H9 (cell line): ENCODE results near the gene ATP1A2. TPM values are rescaled to one million over a fixed set of nuclear protein-coding genes. Genes with fewer than 3 reads are reported as not detected.

Experiments used
- DNase-seq: peaks from one replicate; pipeline ENCODE4 v3.0.0-alpha.2; 2017
- H2AFZ ChIP-seq: one replicate; pipeline ENCODE4 v1.6.1; 2013; ENCODE audit warnings: mild to moderate bottlenecking, low read length, control low read depth, moderate library complexity
- H2AK5ac ChIP-seq: 2 replicates; pipeline ENCODE4 v1.6.1; 2013; ENCODE audit warnings: low read length, control low read depth, mixed read lengths; ENCODE audit not compliant: insufficient read length
- H2BK120ac ChIP-seq: one replicate; pipeline ENCODE4 v1.6.1; 2013; ENCODE audit warnings: low read depth, mild to moderate bottlenecking, low read length, control low read depth, inconsistent platforms; ENCODE audit not compliant: poor library complexity, severe bottlenecking
- H2BK12ac ChIP-seq: 2 replicates; pipeline ENCODE4 v1.6.1; 2013; ENCODE audit warnings: low read length, control low read depth, mixed read lengths, low read depth; ENCODE audit not compliant: insufficient read length
- H2BK15ac ChIP-seq: 2 replicates; pipeline ENCODE4 v1.6.1; 2013; ENCODE audit warnings: low read depth, low read length, control low read depth
- H2BK20ac ChIP-seq: one replicate; pipeline ENCODE4 v1.6.1; 2013; ENCODE audit warnings: low read depth, mild to moderate bottlenecking, low read length, control low read depth, inconsistent platforms; ENCODE audit not compliant: poor library complexity, severe bottlenecking
- H2BK5ac ChIP-seq: 2 replicates; pipeline ENCODE4 v1.6.1; 2013; ENCODE audit warnings: low read length, control low read depth, mixed read lengths; ENCODE audit not compliant: insufficient read length
- H3K14ac ChIP-seq: 2 replicates; pipeline ENCODE4 v1.6.1; 2013; ENCODE audit warnings: low read length, control low read depth; ENCODE audit not compliant: insufficient read depth
- H3K18ac ChIP-seq: 2 replicates; pipeline ENCODE4 v1.6.1; 2013; ENCODE audit warnings: low read depth, mild to moderate bottlenecking, mixed read lengths, low read length, control low read depth; ENCODE audit not compliant: insufficient read length
- H3K23ac ChIP-seq: 2 replicates; pipeline ENCODE4 v1.6.1; 2013; ENCODE audit warnings: low read length, control low read depth, mixed read lengths, low read depth; ENCODE audit not compliant: insufficient read length
- H3K23me2 ChIP-seq: 2 replicates; pipeline ENCODE4 v1.6.1; 2013; ENCODE audit warnings: low read depth, mild to moderate bottlenecking, mixed read lengths, low read length, control low read depth; ENCODE audit not compliant: insufficient read length, poor library complexity, severe bottlenecking
- H3K27ac ChIP-seq: 2 replicates; pipeline ENCODE4 v1.5.1; 2013; ENCODE audit warnings: low read length, control low read depth, mixed read lengths, low read depth; ENCODE audit not compliant: insufficient read length
- H3K27me3 ChIP-seq: 2 replicates; pipeline ENCODE4 v1.6.1; 2013; ENCODE audit warnings: low read length, control low read depth, inconsistent platforms; ENCODE audit not compliant: insufficient read depth
- H3K4ac ChIP-seq: 2 replicates; pipeline ENCODE4 v1.6.1; 2013; ENCODE audit warnings: low read depth, mild to moderate bottlenecking, control low read depth, inconsistent platforms, low read length, moderate library complexity
- H3K4me1 ChIP-seq: 2 replicates; pipeline ENCODE4 v1.6.1; 2013; ENCODE audit warnings: low read length, control low read depth, inconsistent platforms; ENCODE audit not compliant: insufficient read depth
- H3K4me2 ChIP-seq: 2 replicates; pipeline ENCODE4 v1.6.1; 2013; ENCODE audit warnings: low read length, control low read depth, mixed read lengths; ENCODE audit not compliant: insufficient read length, insufficient read depth
- H3K56ac ChIP-seq: 2 replicates; pipeline ENCODE4 v1.6.1; 2013; ENCODE audit warnings: low read depth, mild to moderate bottlenecking, mixed read lengths, low read length, control low read depth; ENCODE audit not compliant: insufficient read length
- H3K79me1 ChIP-seq: 2 replicates; pipeline ENCODE4 v1.6.1; 2013; ENCODE audit warnings: low read depth, mild to moderate bottlenecking, moderate library complexity, low read length, control low read depth, inconsistent platforms; ENCODE audit not compliant: insufficient read depth, poor library complexity, severe bottlenecking
- H3K79me2 ChIP-seq: 2 replicates; pipeline ENCODE4 v1.6.1; 2013; ENCODE audit warnings: low read length, control low read depth, inconsistent platforms; ENCODE audit not compliant: insufficient read depth
- H3K9ac ChIP-seq: 2 replicates; pipeline ENCODE4 v1.6.1; 2013; ENCODE audit warnings: low read length, control low read depth, mixed read lengths; ENCODE audit not compliant: insufficient read length; ENCODE audit errors: extremely low read depth
- H3K9me3 ChIP-seq: one replicate; pipeline ENCODE4 v1.6.1; 2013; ENCODE audit warnings: low read depth, low read length, inconsistent platforms; ENCODE audit not compliant: control insufficient read depth
- H3T11ph ChIP-seq: one replicate; pipeline ENCODE4 v1.6.1; 2013; ENCODE audit warnings: mild to moderate bottlenecking, low read length, control low read depth, inconsistent platforms
- H4K20me1 ChIP-seq: one replicate; pipeline ENCODE4 v1.6.1; 2013; ENCODE audit not compliant: control insufficient read depth, insufficient read length, insufficient read depth
- H4K5ac ChIP-seq: 2 replicates; pipeline ENCODE4 v1.6.1; 2013; ENCODE audit warnings: low read depth, mild to moderate bottlenecking, mixed read lengths, low read length, control low read depth; ENCODE audit not compliant: insufficient read length
- H4K8ac ChIP-seq: replicated peaks from 2 replicates; pipeline ENCODE4 v1.6.1; 2013; ENCODE audit warnings: low read length, control low read depth, mixed read lengths, low read depth; ENCODE audit not compliant: insufficient read length
- H4K91ac ChIP-seq: 2 replicates; pipeline ENCODE4 v1.6.1; 2013; ENCODE audit warnings: low read depth, mild to moderate bottlenecking, moderate library complexity, mixed read lengths, low read length, control low read depth; ENCODE audit not compliant: insufficient read length
- H3K27ac Mint-ChIP-seq, 3 experiments: 2 replicates in 2 of 3; 3 replicates in 1 of 3; pipeline ENCODE4 v1.8.0; 2020 to 2021; ENCODE audit warnings: mixed read lengths in 3 of 3, mild to moderate bottlenecking in 1 of 3, moderate library complexity in 1 of 3
- H3K27me3 Mint-ChIP-seq: 2 replicates; pipeline ENCODE4 v1.8.0; 2021; ENCODE audit warnings: low read depth, mild to moderate bottlenecking, moderate library complexity, mixed read lengths
- H3K36me3 Mint-ChIP-seq, 3 experiments: 2 replicates in 2 of 3; 3 replicates in 1 of 3; pipeline ENCODE4 v1.8.0; 2020 to 2021; ENCODE audit warnings: low read depth in 3 of 3, mixed read lengths in 3 of 3; ENCODE audit not compliant: insufficient read depth in 1 of 3
- H3K4me1 Mint-ChIP-seq, 2 experiments: 2 replicates each; pipeline ENCODE4 v1.8.0; 2020; ENCODE audit warnings: mixed read lengths in 2 of 2
- H3K4me3 Mint-ChIP-seq, 2 experiments: 2 replicates in 1 of 2; 3 replicates in 1 of 2; pipeline ENCODE4 v1.8.0; 2020 to 2021; ENCODE audit warnings: mild to moderate bottlenecking in 2 of 2, mixed read lengths in 2 of 2, moderate library complexity in 1 of 2
- H3K9me3 Mint-ChIP-seq, 2 experiments: 2 replicates in 1 of 2; 3 replicates in 1 of 2; pipeline ENCODE4 v1.8.0; 2020; ENCODE audit warnings: mild to moderate bottlenecking in 2 of 2, mixed read lengths in 2 of 2, moderate library complexity in 1 of 2
- WGBS: extraction: QIAGEN DNeasy Blood & Tissue Kit; methylation state at CpG from one replicate; pipeline ENCODE4 v1.1.7; 2013; ENCODE audit warnings: missing lambda C conversion rate, low lambda C conversion rate, mixed read lengths; ENCODE audit not compliant: insufficient read length; ENCODE audit errors: extremely low coverage; 5-methylcytosine and 5-hydroxymethylcytosine counted together
- total RNA-seq: library from RNA; stranded (reverse); gene quantifications from 2 replicates; pipeline ENCODE4 v1.2.1, GENCODE V29; 2021
- TF ChIP-seq, protein P1 (sequence below): fragments of 200-600 bp; sonication (generic); conservative IDR thresholded peaks from 3 replicates; pipeline ENCODE4 v1.8.0; 2021; ENCODE audit warnings: antibody characterized with exemption, mild to moderate bottlenecking

Gene ATP1A2
- total RNA-seq, 1 experiment from 2014 or later = 3.0 TPM

- Histone ChIP-seq H2AK5ac (no peak overlapping the region), H3K79me1 (no peaks in the 10 kb centered on the region), H3K14ac (no peak overlapping the region; the same call in 1 of the 2 replicates), H3K56ac (no peak overlapping the region), H2BK5ac (no peak overlapping the region), H3K9me3 (no peaks in the 10 kb centered on the region), H4K91ac (no peak overlapping the region), H3T11ph (no peak overlapping the region), H2AFZ (no peak overlapping the region), H3K9ac (no peak overlapping the region), H4K5ac (no peak overlapping the region), H2BK120ac (no peak overlapping the region), H2BK20ac (no peak overlapping the region), H3K18ac (no peak overlapping the region), H4K8ac (no peak overlapping the region), H3K4ac (no peak overlapping the region), H4K20me1 (no peaks in the 10 kb centered on the region), H3K4me2 (no peak overlapping the region), H3K4me1 (peaks cover 19% of the 10 kb centered on the region), H3K23ac (no peak overlapping the region), H3K79me2 (peaks cover 3% of the 10 kb centered on the region; the same call in 1 of the 2 replicates), H3K27ac (no peak overlapping the region), H2BK15ac (no peak overlapping the region), H2BK12ac (no peak overlapping the region), H3K27me3 (no peaks in the 10 kb centered on the region), H3K23me2 (peaks cover 12% of the 10 kb centered on the region)
- Mint-ChIP-seq H3K27ac (no peak overlapping the region), H3K4me3 (no peak overlapping the region), H3K36me3 (peaks cover 10 to 35% (median 31%) of the 10 kb centered on the region in 3 experiments), H3K9me3 (no peaks in the 10 kb centered on the region), H3K27me3 (peaks cover 2% of the 10 kb centered on the region; the same call in 1 of the 2 replicates), H3K4me1 (peaks cover 39 to 43% of the 10 kb centered on the region in 2 experiments)
- DNase-seq = no peak
- TF ChIP-seq, protein P1, sequence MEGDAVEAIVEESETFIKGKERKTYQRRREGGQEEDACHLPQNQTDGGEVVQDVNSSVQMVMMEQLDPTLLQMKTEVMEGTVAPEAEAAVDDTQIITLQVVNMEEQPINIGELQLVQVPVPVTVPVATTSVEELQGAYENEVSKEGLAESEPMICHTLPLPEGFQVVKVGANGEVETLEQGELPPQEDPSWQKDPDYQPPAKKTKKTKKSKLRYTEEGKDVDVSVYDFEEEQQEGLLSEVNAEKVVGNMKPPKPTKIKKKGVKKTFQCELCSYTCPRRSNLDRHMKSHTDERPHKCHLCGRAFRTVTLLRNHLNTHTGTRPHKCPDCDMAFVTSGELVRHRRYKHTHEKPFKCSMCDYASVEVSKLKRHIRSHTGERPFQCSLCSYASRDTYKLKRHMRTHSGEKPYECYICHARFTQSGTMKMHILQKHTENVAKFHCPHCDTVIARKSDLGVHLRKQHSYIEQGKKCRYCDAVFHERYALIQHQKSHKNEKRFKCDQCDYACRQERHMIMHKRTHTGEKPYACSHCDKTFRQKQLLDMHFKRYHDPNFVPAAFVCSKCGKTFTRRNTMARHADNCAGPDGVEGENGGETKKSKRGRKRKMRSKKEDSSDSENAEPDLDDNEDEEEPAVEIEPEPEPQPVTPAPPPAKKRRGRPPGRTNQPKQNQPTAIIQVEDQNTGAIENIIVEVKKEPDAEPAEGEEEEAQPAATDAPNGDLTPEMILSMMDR = no peak
- WGBS = no CpG with 5 or more reads among the region's 14 CpGs
Measured at GRCh38 chr1:160094806-160095205, 20.8 kb upstream of the ATP1A2 start.
